PC-9 (cell line): ENCODE measurements around the gene TMEM151B.

Source experiments
- EZH2 ChIP-seq: fragments of 200-600 bp; sonication (generic); IDR thresholded peaks from 2 replicates; pipeline ENCODE4 v1.8.0; 2017; ENCODE audit warnings: antibody characterized with exemption, low read depth
- TF ChIP-seq, protein P1 (sequence below): fragments of 200-600 bp; sonication (generic); conservative IDR thresholded peaks from 2 replicates; pipeline ENCODE4 v1.6.1; 2017; ENCODE audit warnings: mixed run types, antibody characterized with exemption, mild to moderate bottlenecking, moderate library complexity

DNA sequence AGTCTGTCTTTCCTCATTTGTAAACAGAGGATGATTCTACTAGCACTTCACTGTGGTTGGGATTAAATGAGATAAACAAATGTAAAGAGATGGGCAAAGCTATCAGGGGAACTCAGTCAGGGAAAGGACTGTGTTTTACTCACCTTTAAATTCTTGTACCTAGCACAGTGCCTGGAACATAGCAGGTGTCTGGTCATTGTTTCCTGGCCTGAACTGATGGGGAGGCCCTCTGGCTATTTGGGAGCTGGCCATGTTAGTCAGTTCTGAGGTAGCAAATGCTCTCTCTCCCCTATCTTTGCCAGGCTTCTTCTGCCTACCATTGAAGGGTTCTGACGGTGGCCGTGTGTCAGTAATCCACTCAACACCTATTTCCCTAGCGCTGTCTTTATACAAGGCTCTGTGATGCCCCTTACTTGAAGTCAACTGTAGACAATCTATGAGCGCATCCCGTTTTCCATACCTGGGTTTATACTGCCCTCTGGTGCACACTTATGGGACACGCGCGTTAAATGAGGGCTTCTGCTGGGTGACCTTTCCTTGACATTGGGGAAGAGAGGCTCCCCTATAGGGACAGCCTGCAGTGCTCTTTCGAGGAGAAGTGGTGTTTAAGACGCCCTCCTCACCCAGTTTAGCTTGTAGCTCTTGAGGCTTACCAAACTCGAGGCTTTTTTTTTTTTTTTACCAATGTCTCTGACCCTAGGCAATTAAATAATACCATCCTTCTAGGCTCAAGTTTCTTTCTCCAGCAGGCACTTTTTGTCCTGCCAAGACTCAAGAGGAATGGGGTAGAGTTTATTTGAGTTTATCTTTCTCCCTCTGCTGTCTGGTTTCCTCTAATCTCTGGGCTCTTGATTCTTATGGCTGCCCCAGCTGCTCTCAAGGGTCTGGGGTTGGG lies 68.2 kb downstream of the TMEM151B start:
- TF ChIP-seq, protein P1, sequence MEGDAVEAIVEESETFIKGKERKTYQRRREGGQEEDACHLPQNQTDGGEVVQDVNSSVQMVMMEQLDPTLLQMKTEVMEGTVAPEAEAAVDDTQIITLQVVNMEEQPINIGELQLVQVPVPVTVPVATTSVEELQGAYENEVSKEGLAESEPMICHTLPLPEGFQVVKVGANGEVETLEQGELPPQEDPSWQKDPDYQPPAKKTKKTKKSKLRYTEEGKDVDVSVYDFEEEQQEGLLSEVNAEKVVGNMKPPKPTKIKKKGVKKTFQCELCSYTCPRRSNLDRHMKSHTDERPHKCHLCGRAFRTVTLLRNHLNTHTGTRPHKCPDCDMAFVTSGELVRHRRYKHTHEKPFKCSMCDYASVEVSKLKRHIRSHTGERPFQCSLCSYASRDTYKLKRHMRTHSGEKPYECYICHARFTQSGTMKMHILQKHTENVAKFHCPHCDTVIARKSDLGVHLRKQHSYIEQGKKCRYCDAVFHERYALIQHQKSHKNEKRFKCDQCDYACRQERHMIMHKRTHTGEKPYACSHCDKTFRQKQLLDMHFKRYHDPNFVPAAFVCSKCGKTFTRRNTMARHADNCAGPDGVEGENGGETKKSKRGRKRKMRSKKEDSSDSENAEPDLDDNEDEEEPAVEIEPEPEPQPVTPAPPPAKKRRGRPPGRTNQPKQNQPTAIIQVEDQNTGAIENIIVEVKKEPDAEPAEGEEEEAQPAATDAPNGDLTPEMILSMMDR, result peak; percentile 84
- no peak for TF ChIP-seq EZH2
